NCI-H1436 (cell line): ENCODE data around the gene SLC27A4.
A peak's percentile ranks its signal among the peaks of the same experiment; 100 is the strongest.

Source experiments
- DNase-seq: peaks from one replicate; lab custom pipeline; 2025; lab: John Stamatoyannopoulos, UW

The SLC27A4 gene

DNA sequence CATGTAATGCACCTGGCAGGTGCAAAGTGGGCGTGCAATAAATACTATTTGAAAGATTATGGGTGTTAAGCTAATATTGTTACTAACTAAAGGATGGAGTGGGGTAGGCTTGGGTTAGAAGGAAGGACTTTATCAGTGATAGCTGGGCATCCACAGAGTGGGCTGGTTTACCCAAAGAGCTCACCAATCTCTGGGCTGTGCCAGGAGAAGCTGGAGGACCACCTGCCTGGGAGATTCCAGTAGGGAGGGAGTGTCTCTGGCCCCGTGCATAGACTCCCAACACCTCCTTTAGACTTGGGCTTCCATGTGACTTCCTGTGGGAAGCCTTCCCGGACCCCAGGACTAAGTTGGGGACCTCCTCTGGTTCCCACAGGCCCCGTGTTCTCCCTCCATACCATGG, 25.2 kb downstream of the SLC27A4 start:
- DNase-seq: no peak

DNA sequence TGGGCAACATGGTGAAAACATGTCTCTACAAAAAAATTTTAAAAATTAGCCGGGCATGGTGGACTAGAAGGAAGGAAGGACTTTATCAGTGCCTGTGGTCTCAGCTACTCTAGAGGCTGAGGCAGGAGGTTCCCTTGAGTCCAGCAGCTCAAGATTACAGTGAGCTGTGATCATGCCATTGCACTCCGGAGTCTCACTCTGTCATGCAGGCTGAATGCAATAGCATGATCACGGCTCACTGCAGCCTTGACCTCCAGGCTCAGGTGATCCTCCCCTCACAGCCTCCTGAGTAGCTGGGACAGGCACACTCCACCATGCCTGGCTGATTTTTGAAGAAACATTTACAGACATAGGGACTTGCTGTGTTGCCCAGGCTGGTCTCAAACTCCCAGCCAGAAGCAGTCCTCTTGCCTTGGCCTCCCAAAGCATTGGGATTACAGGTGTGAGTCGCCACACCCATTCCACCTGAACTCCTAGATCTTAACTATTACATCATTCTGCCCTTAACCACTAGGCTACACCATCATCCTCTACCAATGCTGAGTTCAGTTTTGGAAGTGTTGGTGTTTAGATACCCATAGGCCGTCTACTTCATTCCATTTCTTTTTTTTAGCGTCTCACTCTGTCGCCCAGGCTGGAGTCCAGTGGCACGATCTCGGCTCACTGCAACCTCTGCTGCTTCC, 28.8 kb downstream of the SLC27A4 start:
- DNase-seq: no peak

DNA sequence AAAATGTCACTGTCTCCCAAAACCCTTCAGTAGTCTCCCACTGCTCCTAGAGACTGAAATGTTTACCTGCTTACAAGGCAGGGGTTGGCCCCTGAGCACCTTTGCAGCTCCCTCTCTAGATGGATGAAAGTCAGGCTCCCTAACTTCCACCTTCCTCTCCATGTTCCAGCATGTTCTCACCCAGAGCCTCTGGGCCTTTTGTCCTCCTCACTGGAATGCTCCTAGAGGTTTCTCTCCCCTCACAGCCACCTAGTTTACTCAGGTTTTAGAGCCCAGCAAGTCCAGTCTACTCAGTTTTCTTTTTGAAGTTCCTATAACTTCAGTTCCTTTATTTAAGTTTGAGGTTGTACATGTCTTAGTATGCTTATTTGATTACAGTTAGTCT, 30.0 kb downstream of the SLC27A4 start:
- DNase-seq: no peak

DNA sequence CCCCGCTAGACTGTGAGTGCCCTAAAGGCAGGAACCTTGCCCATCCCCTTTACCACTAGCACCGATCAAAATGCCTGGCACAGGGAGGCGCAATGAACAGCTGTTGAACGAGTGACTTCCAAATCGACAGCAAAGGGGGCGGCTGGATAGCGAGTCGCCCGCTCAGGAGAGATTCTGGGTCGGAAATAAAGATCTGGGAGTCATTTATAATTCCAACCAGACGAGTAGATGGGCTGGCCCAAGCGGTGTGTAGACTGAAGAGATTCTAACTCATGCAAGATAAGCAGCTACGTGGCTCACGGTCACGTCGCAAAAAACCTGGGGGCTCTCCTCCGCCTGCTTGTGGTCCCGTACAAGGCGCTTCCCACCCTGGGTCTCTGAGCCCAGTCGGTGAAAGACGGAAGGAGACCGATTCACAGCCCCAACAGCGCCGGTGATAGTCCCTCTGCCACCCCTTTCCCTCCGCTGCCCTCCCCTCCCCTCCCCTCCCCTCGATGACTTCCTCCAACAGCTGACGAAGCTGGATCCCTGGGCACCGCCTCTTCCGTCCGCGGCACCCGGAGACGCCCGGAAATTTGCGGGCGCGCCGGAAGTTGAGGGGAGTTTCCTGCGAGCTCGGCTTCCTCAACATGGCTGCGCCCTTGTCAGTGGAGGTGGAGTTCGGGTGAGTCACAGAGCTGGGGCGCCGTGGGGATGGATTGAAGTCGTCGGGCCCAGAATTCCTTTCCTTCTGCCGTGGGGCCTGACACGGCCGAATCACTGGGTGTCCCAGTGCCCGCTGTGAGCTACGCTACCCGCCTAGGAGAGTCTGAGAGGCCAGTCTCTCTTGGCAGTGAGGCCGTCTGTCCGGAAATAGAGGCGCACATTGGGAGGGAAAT, 30.7 kb downstream of the SLC27A4 start, which contains the start of gene URM1:
Gene URM1, plus strand, starts transcription at position 623 of the 878 bp plus-strand sequence. Its CDS starts 7 bp downstream, at position 630.
- DNase-seq: peak; percentile 92

DNA sequence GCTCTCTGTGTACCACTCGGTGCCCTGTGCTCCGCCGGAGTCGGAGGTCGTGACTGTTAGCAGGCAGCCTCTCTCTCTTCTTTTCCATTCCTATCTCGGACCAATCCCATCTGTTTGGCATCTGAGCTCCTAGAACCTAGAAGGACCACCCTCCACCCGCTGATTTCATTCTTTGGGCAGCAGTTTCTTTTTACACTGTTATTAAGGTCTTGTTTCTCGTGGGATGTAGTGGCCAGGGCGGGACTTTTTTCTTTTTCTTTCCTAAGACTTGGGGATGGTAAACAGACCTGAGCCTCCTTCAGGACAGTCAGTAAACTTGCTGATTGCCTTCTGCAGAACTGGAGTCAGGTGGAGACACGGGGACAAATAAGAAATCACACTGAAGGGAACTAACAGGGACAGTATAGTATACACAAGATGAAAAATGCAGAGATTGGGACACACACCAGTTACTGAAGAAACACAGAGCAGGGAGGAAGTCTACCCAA, 31.3 kb downstream of the SLC27A4 start:
- no peak for DNase-seq

DNA sequence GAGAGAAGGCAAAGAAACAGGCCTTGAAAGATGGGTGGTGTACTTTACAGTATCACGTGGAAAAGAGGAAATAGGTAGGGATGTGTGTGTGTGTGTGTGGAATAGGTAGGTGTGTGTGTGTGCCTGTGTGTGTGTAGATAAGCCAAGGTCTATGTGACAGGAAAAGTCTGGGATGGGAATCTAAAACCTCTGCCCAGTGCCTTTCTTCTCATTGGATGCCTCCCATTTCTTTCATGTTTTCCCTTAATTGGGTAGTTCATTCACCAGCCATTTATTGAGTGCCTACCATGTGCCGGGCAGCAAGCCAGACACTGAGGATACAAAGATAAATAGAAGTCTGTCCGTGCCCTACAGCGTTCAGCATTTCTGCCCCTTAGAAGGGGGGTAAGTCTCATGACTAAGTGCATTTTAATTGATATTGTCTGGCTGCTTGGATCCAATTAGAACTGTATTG, 31.9 kb downstream of the SLC27A4 start:
- DNase-seq: no peak

DNA sequence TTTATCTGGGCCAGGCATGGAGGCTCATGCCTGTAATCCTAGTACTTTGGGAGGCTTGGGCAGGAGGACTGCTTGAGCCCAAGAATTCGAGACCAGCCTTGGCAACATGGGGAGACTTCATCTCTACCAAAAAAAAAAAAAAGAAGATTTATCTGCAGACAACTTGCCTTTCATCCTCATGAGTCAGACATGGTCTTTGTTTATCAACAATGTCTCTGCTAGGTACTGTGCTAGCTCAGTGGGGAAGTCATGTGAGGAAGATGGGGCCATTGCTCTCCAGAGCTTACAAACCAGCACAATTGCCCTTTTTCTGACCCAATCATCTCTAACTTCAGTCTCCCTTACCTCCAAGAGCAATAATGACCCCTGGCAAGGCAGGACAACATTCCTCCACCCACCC, 32.5 kb downstream of the SLC27A4 start:
- DNase-seq: no peak

DNA sequence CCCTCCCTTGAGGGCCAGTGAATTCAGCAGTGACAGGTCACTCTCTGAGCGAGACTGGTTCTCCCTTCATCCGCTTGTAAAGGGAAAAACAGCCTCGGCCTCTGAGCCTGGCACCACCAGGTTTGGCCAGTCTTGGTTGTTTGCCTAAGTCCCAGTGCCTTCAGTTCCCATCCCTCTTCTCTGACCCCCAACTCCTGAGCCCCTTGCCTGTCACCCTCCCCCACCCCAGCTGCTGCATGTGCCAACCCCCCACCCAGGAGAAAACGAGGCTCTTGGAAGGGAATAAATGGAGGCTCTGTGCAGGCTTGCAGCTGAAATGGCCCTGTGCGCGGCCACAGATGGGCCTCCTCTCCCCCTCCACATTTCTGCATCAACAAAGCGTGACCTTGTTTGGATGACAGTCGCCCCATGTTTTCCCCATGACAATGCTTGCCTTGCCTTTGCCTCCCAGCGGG, 33.9 kb downstream of the SLC27A4 start:
- no peak for DNase-seq

DNA sequence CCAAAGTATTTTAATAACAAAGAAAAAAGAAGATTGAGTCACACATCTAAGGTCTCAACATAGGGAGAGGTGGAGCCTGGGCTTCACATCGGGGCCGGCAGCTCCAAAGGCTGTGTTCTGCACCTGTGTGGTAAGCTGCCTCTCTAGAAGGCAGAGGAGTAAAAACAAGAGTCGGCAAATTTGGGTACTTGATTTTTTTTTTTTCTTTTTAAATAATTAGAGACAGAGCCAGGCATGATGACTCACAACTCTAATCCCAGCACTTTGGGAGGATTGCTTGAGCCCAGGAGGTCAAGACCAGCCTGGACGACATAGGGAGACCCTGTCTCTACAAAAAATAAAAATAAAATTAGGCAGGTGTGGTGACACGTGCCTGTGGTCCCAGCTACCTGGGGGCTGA, 35.5 kb downstream of the SLC27A4 start:
- DNase-seq: no peak

DNA sequence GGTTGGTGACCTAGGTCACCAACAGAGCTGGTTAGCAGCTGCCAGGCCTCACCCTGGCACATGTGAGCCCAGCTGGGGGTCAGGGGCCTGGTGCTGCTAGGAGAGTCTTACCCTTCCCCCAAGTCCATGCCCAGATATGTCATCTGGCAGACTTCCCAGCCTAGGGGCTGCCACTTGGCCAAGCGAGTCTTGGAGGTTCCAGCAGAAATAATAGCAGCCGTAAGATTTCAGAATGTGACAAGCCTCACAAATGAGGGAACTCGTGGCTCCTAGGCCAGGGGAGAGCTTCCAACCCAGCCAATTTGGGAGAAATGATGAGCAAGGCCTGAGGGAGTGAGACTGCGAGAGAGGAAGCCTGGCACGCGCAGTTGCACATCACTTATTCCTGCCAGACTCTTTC, 41.9 kb downstream of the SLC27A4 start:
- no peak for DNase-seq

DNA sequence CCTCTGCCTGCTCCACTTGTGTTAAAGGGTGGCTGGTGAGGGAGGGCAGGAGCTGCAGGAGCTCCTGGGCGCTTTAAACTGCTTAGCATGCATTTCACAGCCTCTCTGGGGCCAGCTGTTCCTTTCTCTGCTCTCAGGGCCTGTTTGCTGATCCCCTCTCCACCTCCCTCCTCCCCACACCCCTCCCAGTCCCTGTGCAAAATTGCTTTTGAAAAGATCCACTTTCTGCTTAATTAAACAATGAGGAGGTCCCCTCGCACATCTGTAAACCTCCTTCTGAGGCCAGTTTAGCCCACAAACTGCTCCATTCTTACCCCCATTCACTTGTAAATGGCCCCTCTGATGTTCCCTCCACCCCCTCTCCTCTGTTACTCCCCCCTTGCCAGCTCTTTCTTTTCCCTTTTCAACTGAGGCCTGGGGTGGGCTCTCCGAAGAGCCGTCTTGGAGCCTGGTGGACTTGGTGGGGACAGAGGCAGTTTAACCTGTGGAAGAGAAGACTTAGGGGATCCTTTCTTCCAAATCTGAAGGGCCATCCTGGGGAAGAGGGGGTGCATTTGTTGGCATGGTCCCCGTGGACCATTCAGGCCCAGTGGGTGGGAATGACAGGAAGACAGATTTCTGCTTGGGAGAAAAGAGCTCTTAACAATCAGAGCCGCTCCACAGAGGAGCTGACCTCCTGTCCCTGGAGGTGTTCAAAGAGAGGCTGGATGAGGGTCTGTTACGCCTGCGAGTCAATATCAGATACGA, 42.9 kb downstream of the SLC27A4 start:
- no peak for DNase-seq

DNA sequence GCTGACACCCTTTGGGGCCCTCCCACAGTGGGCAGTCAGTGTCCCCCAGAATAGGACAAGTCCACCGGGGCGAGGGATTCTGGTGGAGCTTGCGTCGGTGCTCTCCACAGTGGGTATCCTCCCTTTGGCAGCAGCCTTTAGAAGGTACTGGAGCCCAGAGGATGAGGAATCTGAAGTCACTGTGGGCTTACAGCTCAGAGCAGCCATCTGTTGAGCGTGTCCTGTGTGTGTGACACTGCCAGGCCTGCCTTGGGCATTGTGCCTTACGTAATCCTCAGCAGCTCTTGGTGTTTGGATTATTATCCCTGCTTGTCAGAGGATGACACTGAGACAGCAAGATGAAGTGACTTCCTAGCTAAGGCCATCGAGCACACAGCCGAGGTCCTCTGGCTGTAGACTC, 43.5 kb downstream of the SLC27A4 start:
- DNase-seq: no peak

DNA sequence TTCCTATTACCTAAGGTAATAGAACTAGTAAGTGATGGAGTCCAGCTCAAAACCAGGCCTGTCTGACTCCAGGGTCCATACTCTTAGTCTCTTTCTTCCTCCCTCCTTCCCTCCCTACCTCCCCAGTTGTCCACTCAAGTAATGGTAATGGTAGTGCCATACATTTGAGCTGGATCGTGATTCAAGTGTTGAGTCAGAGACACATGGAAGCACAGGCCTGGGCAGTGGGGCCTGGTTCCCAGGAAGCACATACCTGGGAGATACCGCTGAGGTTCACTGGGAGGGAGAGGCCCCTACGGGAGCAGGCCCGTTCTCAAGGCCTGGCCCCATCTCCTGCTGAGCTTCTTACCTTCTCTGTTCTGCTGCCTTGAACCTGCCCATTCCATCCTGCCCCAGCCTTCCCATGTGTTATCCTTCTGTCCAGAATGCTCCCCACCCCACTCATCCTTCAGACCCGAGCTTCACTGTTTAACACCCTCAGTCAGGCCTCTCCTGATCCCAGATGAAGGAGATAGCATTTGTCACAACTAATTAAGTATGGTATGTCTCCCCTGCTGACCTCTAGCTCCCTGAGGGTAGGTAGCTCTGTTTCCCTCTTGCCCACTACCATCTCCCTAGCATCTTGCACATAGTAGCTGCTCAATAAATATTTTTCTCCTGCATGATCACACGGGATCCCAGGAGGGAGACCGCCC, 44.6 kb downstream of the SLC27A4 start:
- DNase-seq: no peak

DNA sequence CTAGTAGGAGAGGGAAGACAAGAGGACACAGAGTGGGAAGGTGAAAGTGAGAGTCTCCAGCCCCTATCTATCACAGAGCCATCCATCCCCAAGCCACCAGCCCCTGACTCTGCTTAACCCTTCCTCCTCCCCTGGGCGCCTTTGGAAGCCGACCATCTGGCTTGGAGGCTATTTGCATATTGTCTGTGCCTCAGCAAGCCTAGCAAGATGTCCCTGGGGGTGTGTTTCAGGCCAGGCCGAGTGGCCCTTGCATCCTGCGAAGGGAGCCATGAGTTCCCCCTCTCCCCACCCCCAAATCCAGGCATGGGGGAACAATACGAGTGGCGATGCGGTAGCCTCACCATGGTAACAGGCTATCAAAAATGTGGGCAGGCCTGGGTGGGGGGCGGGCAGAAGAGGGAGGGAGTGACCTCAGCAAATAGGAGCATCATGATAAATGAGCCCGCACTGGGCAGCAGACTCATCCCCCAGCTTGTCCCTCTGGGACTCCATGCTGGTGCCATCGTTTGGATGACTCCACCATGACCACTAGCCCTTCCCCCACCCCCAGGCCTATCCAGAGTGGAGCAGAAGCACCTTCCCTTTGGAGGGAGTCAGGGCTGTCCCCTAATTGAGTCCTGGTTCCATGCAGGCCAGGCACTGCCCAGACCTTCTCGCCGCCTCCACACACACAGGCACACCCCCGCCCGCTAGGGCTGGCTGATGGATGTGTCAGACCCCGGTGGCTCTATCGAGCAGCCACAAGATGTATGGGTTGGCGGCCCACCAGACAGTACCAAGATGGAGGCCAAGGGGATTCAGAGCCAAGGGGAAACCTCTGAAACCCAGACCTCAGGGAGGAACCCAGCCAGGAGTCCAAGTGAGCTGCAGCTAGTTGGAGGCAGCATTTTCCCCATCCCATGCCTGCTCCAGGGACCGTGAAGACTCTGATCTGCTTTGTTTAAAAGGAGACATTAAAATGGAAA, 45.5 kb downstream of the SLC27A4 start:
- DNase-seq: no peak

DNA sequence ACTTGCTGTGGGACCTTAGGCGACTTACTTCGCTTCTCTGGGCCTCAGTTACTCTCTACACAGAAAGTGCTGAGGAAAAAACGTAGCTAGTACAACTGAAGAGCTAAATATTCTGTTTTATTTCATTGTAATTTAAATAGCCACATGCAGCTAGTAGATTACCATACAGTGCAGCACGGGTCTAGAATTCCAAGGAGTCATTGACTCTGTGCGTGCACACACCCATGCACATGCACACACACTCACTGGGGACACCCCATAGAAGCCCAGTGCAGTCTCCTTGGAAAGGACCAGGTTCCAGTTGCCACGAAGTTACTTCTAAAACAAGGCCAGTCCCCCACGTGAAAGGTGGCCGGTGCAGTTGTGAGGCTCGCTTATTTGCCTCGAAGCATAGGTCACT, 47.8 kb downstream of the SLC27A4 start:
- DNase-seq: no peak

DNA sequence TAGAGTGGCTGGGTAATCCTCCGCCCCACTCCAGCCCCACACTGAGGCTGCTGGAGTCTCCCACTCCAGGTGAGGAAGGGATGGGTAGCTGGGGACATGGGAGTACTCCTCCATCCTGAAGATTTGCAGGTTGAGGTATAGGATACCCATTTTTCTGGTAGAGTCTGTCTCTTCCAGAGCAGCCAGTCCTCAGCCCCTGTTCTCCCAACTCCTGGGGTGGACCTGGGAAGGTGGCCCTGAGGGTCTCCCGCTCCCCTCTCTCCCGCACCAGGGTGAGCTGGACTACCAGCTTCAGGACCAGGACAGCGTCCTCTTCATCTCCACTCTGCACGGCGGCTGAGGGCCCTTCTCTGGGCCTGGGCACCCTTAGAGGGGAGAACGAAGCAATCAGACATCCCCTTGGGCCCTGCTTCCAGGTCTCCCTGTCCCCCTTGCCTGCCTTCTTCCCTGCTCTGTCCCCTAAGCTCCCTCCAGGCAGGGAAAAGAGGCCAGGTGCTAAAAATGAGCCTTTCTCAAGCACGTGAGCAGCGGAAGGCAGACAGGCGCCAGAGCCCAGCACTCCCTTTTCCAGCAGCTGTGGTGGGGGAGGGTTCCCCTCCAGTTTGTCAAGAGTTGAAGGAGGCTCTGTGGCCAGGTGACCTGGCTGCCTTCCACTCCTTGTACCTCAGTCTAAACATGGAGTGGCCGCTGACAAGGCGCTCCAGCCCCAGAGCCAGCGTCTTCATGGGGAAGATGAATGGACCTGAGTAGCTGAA, 49.2 kb downstream of the SLC27A4 start:
- no peak for DNase-seq

DNA sequence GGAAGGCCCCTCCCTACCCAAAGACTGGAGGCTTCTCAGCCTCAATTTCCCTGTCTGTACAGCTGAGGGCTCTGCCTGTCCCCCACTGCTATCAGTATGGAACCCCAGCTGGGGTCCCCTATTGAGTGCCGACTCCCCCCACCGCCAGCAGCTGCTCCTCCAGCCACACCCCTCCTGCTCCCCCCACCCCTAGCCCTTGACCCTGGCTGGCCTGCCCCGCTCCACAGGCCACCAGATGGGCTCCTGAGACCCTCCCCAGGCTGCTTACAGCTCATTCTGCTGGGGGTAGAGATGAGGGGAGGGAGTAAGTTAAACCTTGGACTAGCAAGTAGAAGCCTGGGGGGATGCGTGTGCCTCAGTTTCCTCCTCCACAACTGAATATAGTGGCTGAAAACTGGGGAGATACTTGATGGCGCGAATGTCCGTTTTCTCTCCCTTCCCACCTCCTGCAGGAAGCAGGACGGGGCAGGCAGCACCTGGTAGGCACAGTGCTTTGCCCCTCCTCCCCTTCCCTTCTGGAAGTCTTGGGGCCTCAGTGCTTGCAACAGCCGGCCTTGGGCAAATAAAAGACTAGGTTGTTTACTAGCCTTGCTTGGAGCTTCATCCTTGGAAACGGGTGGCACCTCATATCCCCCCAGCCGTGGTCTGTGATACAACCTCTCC, 50.0 kb downstream of the SLC27A4 start:
- DNase-seq: no peak

DNA sequence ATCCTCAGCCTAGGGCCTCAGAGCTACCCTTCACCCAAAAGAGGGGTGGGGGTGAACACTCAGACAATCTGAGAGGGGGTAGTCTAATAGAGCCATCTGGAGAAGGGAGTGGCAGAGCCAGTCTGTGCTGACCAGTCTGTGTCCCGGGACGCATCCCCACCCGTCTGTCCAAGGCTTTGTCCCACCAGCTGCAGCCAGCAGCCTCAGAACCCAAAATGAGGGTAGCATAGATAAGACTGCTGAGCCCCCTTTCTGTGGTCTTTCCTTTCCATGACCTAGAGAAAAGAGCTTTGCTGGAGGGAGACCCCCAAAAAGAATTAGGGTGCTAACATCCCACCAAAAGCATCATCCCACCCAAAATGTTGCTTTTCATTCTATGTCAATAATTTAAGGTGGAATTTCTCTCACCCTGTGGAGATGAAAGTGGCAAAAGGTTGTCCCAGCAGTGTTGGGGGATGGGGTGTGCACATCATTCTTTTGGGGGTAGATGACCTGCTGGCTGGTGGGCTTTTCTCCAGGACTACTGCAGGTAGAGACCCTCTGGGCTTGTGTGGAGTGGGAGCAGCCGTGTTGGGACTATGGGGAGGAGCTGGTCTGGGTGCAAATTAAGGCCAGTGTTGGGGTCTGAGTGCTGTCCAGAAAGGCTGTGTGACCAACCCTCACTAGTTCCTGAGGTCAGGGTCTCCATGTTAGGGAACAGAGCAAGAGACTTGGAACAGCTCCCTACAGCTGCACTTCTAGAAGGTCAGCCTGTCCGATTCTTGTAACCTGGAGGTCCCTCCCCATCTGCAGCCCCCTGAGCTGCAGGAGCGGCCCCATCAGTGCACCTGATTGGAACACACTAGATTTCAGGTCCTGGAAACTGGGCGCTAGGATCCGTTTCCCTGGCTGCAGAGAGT, 50.7 kb downstream of the SLC27A4 start:
- DNase-seq: no peak
